Retinal pigment epithelial cell (primary cell): ENCODE results near the gene CDH13.

Experiments used
- DNase-seq: peaks from one replicate; pipeline ENCODE4 v3.0.0-alpha.2; 2010; ENCODE audit warnings: low read depth
- H3K4me3 ChIP-seq: 2 replicates; pipeline ENCODE4 v1.5.1; 2011; ENCODE audit warnings: mild to moderate bottlenecking, low read length, control low read depth, moderate library complexity
- TF ChIP-seq, protein P1 (sequence below): conservative IDR thresholded peaks from 2 replicates; pipeline ENCODE4 v1.5.1; 2011; ENCODE audit warnings: low read depth, low read length, control low read depth, inconsistent platforms

Gene CDH13

DNA sequence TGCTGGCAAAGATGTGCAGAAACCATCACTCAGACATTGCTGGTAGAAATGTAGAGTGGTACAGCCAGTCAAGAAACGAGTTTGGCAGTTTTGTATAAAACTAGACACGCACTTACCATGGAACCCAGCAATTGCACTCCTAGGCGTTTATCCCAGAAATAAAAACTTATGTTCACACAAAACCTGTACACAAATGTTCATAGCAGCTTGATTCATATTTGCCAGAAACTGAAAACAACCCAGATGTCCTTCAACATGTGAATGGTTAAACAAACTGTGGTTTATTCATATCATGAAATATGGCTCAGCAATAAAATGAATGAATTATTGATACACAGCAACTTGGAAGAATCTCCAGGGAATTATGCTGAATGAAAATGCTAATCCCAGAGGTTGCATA, 570.0 kb downstream of the CDH13 start:
- H3K4me3 ChIP-seq, result no peak overlapping the region
- TF ChIP-seq, protein P1, sequence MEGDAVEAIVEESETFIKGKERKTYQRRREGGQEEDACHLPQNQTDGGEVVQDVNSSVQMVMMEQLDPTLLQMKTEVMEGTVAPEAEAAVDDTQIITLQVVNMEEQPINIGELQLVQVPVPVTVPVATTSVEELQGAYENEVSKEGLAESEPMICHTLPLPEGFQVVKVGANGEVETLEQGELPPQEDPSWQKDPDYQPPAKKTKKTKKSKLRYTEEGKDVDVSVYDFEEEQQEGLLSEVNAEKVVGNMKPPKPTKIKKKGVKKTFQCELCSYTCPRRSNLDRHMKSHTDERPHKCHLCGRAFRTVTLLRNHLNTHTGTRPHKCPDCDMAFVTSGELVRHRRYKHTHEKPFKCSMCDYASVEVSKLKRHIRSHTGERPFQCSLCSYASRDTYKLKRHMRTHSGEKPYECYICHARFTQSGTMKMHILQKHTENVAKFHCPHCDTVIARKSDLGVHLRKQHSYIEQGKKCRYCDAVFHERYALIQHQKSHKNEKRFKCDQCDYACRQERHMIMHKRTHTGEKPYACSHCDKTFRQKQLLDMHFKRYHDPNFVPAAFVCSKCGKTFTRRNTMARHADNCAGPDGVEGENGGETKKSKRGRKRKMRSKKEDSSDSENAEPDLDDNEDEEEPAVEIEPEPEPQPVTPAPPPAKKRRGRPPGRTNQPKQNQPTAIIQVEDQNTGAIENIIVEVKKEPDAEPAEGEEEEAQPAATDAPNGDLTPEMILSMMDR, result no peak

DNA sequence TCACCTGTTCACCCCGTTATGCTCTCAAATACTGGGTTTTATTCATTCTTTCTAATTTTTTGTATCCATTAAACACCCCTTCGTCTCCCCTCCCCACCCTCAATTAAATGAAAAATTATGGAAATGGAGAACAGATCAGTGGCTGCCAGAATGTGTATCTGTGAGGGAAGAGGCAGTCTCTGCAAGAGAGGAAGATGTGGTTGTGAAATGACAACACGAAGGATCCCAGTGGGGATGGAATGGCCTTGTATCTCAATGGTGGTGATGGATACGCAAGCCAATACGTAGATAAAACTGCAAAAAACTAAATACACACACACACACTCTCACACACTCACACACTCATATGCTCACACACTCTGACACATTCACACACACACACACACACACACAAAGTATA, 570.7 kb downstream of the CDH13 start:
- TF ChIP-seq, protein P1, result no peak
- no peak overlapping the region for H3K4me3 ChIP-seq
- no peak for DNase-seq

More for the DNA sequence above, 570.0 kb downstream of the CDH13 start:
- DNase-seq, result no peak

DNA sequence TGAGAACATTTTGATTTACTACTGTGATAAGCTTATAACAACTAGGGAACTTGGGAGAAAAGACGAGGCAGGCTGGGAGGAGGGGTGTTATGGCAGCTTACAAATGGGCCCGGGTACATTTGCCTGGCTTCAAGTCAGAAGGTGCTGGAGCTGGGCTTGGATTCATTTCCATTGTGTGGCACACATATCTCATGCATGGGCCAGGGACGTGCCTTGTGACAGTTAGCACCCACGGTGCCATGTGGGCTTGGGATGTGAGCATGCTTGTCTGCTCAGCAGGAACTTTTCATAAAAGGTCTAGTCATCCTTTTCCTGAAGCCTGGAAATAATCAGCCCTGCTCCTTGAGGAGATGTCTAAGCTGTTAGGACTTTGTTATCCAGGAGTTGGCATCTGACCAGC, 572.2 kb downstream of the CDH13 start:
- TF ChIP-seq, protein P1, result no peak
- H3K4me3 ChIP-seq, result no peak overlapping the region
- DNase-seq, result no peak

DNA sequence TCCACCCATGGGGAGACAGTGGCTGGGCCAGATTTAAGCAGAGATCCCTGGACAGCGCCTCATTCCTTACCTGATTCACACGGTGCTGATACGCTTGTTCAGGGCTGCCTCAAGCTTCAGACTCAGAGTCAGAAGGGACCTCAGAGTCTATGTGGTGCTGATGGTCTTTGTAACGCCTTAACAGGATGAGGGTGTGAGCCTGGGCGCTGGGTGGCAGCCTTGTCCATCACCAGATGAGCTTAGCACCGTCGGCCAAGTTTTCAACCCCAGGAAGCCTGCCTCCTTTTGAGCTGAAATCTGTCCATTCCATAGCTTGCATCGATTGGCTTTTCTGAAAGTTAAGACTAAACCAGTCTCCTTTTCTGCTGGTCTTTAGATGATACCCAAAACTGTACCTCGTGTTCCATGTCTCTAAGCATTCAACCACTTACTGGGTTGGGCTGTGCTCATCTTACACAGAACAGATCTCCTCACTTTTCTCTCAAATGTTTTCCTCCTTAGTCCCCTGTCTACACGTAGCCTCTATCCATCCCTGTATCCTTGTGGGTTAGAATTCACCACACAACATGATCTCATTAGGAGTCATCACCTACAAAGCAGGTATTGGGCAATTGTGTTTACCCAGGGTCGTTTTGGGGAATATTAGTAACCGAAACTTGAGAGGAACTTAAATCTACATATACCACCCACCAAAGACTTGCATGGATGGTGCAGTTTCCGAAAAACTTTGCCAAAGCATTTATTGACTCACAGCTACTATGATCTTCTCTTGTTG, 573.4 kb downstream of the CDH13 start:
- TF ChIP-seq, protein P1, result peak; percentile 35
- no peak overlapping the region for H3K4me3 ChIP-seq
- no peak for DNase-seq

DNA sequence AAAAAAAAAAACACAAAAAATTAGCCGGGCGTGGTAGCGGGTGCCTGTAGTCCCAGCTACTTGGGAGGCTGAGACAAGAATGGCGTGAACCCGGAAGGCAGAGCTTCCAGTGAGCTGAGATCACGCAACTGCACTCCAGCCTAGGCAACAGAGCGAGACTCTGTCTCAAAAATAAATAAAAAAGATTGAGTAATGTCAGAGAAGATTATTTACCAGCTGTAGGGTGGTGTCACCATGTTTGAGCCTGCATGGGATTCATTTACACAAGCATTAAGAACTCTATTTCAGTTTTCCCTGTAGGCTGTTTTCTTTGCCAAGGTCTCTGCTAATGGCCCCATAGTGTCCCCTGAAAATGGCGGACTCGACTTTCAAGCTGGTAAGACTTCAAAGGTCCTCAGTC, 575.0 kb downstream of the CDH13 start:
- no peak overlapping the region for H3K4me3 ChIP-seq
- DNase-seq, result no peak
- TF ChIP-seq, protein P1, result no peak

DNA sequence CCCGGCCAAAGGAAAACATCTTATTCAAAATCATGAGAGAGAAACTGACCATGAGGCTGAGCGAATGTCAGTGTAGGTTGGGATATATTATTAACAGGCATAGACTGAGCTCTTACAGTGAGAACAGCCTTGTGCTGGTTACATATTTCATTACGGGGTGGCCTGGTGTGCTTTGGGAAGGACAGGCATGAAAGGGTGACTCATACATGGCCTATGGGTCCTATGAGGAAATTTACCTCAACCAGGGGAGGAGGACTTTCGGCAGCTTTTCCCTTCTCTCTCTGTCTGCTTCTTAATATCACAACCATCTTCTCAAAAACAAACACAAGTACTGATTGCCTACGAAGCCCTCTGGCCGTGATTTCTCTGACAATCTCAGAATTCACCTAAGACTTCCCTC, 579.1 kb downstream of the CDH13 start:
- DNase-seq, result no peak
- H3K4me3 ChIP-seq, result no peak overlapping the region
- TF ChIP-seq, protein P1, result no peak

DNA sequence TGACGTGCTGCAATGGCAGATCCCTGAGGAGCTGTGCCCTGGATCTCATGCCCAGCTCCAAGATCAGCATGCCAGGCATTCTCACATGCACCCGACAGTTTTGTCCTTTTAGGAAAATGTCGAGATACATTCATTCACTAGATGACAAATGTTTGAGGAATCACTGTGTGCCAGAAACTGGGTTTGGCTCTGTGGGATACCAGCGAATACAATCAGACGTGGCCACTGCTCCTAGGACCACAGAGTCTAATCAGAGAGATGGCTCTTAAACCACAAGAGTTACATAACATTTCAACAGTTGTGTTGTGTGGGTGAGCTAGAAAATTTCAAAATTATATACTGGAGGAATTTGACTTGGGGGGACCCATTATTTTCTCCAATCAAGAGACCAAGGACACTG, 579.7 kb downstream of the CDH13 start:
- H3K4me3 ChIP-seq, result no peak overlapping the region
- TF ChIP-seq, protein P1, result no peak
- DNase-seq, result no peak
